B cell (primary cell): ENCODE measurements around the gene KCTD20. TPM values are rescaled to one million over a fixed set of nuclear protein-coding genes. Genes with fewer than 3 reads are reported as not detected.

Experiments used
- ATAC-seq: fragments of 200-7000 bp; cut with Tn5 transposase; one replicate; pipeline ENCODE4 v1.10.0; 2021; ENCODE audit warnings: low read depth, mild to moderate bottlenecking, moderate number of reproducible peaks, moderate library complexity
- CTCF ChIA-PET: fragments of 350-600 bp; sonication (Branson Sonifier 250); formaldehyde crosslinking; loops from one replicate; lab custom pipeline; 2021; ENCODE audit warnings: antibody characterized with exemption, inconsistent platforms; lab: Charles Lee
- POLR2A ChIA-PET: fragments of 350-600 bp; sonication (Branson Sonifier 250); formaldehyde crosslinking; loops from one replicate; lab custom pipeline; 2021; ENCODE audit warnings: antibody characterized with exemption; lab: Charles Lee
- DNase-seq: peaks from one replicate; pipeline ENCODE4 v3.0.0; 2013
- H2AFZ ChIP-seq: 2 replicates; pipeline ENCODE4 v1.6.1; 2012; ENCODE audit warnings: mild to moderate bottlenecking, low read depth, low read length; ENCODE audit not compliant: insufficient read depth, poor library complexity, severe bottlenecking
- H3K27ac ChIP-seq, 2 donors: 1 replicate in 1 of 2; 2 replicates in 1 of 2; pipeline ENCODE4 v1.5.1; 2012 to 2013; ENCODE audit warnings: low read length in 2 of 2, mild to moderate bottlenecking in 2 of 2, moderate library complexity in 1 of 2
- H3K27me3 ChIP-seq, 4 experiments: fragments of 200-600 bp in 1 of 4; sonication (generic) in 1 of 4; replicated peaks in 1 of 4; 1 replicate in 2 of 4; 2 replicates in 2 of 4; pipeline versions ENCODE4 v1.6.1 to v1.7.0; 2013 to 2016; ENCODE audit warnings: low read length in 3 of 4, mild to moderate bottlenecking in 2 of 4, mixed read lengths in 1 of 4, moderate library complexity in 1 of 4; ENCODE audit not compliant: insufficient read depth in 4 of 4, control insufficient read depth in 3 of 4; ENCODE audit errors: control extremely low read depth in 1 of 4
- H3K36me3 ChIP-seq, 2 experiments: replicated peaks in 1 of 2; 1 replicate in 1 of 2; 2 replicates in 1 of 2; pipeline versions ENCODE4 v1.6.1 to v1.7.1; 2013; ENCODE audit warnings: low read length in 1 of 2; ENCODE audit not compliant: insufficient read depth in 2 of 2, control insufficient read depth in 1 of 2; ENCODE audit errors: control extremely low read depth in 1 of 2, extremely low read depth in 1 of 2
- H3K4me1 ChIP-seq, 2 donors: fragments of 200-600 bp in 1 of 2; sonication (generic) in 1 of 2; 1 replicate in 1 of 2; 2 replicates in 1 of 2; pipeline versions ENCODE4 v1.5.1 to v1.6.1; 2013 to 2017; ENCODE audit warnings: low read length in 2 of 2; ENCODE audit not compliant: control insufficient read depth in 2 of 2, insufficient read depth in 2 of 2
- H3K4me2 ChIP-seq: replicated peaks from 2 replicates; pipeline ENCODE3; 2012; ENCODE audit warnings: mild to moderate bottlenecking, low read depth, low read length; ENCODE audit not compliant: poor library complexity, severe bottlenecking
- H3K4me3 ChIP-seq, 5 experiments: fragments of 200-600 bp in 1 of 5; sonication (generic) in 1 of 5; 1 replicate in 3 of 5; 2 replicates in 2 of 5; pipeline versions ENCODE4 v1.5.1 to v1.7.0; 2011 to 2016; ENCODE audit warnings: low read length in 4 of 5, mild to moderate bottlenecking in 4 of 5, low read depth in 2 of 5, control low read depth in 1 of 5, moderate library complexity in 1 of 5; ENCODE audit not compliant: insufficient read depth in 1 of 5; ENCODE audit errors: control extremely low read depth in 1 of 5, extremely low read depth in 1 of 5
- H3K79me2 ChIP-seq: fragments of 200-600 bp; sonication (generic); one replicate; pipeline ENCODE4 v1.6.0; 2016; ENCODE audit warnings: low read length; ENCODE audit not compliant: control insufficient read depth, insufficient read depth
- H3K9ac ChIP-seq: fragments of 200-600 bp; sonication (generic); 2 replicates; pipeline ENCODE4 v1.6.1; 2017; ENCODE audit warnings: mild to moderate bottlenecking, low read length, moderate library complexity
- H3K9me3 ChIP-seq, 3 donors: one replicate each; pipeline versions ENCODE4 v1.6.1 to v1.7.1; 2013; ENCODE audit warnings: low read length in 2 of 3; ENCODE audit not compliant: control insufficient read depth in 2 of 3, insufficient read depth in 1 of 3; ENCODE audit errors: control extremely low read depth in 1 of 3
- H4K20me1 ChIP-seq: 2 replicates; pipeline ENCODE4 v1.6.0; 2012; ENCODE audit warnings: mild to moderate bottlenecking, low read length; ENCODE audit not compliant: insufficient read depth, control insufficient read depth, poor library complexity, severe bottlenecking
- H3K27ac Mint-ChIP-seq: one replicate; pipeline ENCODE4 v1.8.0; 2021; ENCODE audit warnings: mixed read lengths
- H3K27me3 Mint-ChIP-seq: one replicate; pipeline ENCODE4 v1.8.0; 2021; ENCODE audit warnings: mixed read lengths
- H3K4me1 Mint-ChIP-seq: one replicate; pipeline ENCODE4 v1.8.0; 2021; ENCODE audit warnings: mixed read lengths
- H3K4me3 Mint-ChIP-seq: one replicate; pipeline ENCODE4 v1.8.0; 2021; ENCODE audit warnings: mixed read lengths
- H3K9me3 Mint-ChIP-seq: one replicate; pipeline ENCODE4 v1.8.0; 2022; ENCODE audit warnings: mixed read lengths; ENCODE audit not compliant: insufficient read depth
- CTCF ChIP-seq: fragments of 200-600 bp; IDR thresholded peaks from one replicate; pipeline ENCODE4 v1.8.0; 2022; ENCODE audit warnings: antibody characterized with exemption, mild to moderate bottlenecking
- EZH2 ChIP-seq: IDR thresholded peaks from 2 replicates; pipeline ENCODE4 v1.6.1; 2012; ENCODE audit warnings: borderline replicate concordance, low read depth, mild to moderate bottlenecking, moderate library complexity, low read length; ENCODE audit not compliant: insufficient read depth, poor library complexity, severe bottlenecking
- WGBS: methylation state at CpG from one replicate; pipeline ENCODE4 v1.1.5; 2013; ENCODE audit warnings: missing lambda C conversion rate; ENCODE audit not compliant: insufficient coverage; 5-methylcytosine and 5-hydroxymethylcytosine counted together
- intact Hi-C: fragments of 100-400 bp; cut with micrococcal nuclease; formaldehyde crosslinking; loops from one replicate; pipeline ENCODE4 v1.10.0; 2022
- polyA plus RNA-seq: library from polyadenylated mRNA; depleted of rRNA; stranded (reverse); fragments of >200 nt; gene quantifications from 2 replicates; pipeline ENCODE4 v1.2.3, GENCODE V29; 2012
- total RNA-seq, 2 donors: library from RNA; stranded (reverse); fragments of 120-200 nt in 1 of 2; gene quantifications; 1 replicate in 1 of 2; 2 replicates in 1 of 2; pipeline versions ENCODE4 v1.2.3 to v1.2.4, GENCODE V29; 2013 to 2022

The KCTD20 gene
- total and polyA plus RNA-seq, 2 donors (not counting 1 experiment from before 2014, with no cell fraction given), result 19.5 to 37.5 TPM

- no peaks in the 10 kb centered on the region for H4K20me1 ChIP-seq
- intact Hi-C loops, result no loop called here
- H2AFZ ChIP-seq, result no peak overlapping the region
- H3K9me3 ChIP-seq, result peaks cover 0 to 11% (median 0%) of the 10 kb centered on the region in 3 donors
- ATAC-seq, result no peak
- no peak for DNase-seq
- H3K27ac Mint-ChIP-seq, result no peak overlapping the region
- WGBS, result 94% methylated on average over 10 of the region's 10 CpGs
- H3K27me3 Mint-ChIP-seq, result no peaks in the 10 kb centered on the region
- POLR2A ChIA-PET, result no interaction called here
- H3K4me2 ChIP-seq, result no peak overlapping the region
- H3K9me3 Mint-ChIP-seq, result no peaks in the 10 kb centered on the region
- CTCF ChIA-PET, result interaction anchor here (1.3 kb wide), 1 partner anchor 85 kb away, joined by 3 read pairs; no protein-coding TSS in a partner anchor
- H3K4me3 Mint-ChIP-seq, result no peak overlapping the region
- no peaks in the 10 kb centered on the region for H3K4me1 ChIP-seq
- no peak overlapping the region for H3K27ac ChIP-seq
- TF ChIP-seq EZH2 (no peak), CTCF (no peak)
- H3K9ac ChIP-seq, result no peak overlapping the region
- H3K36me3 ChIP-seq, result peaks cover 6 to 60% of the 10 kb centered on the region in 2 experiments
- peaks cover 1% of the 10 kb centered on the region for H3K4me1 Mint-ChIP-seq
- H3K27me3 ChIP-seq, result no peaks in the 10 kb centered on the region
- H3K4me3 ChIP-seq, result no peak overlapping the region
- H3K79me2 ChIP-seq, result no peaks in the 10 kb centered on the region
These were observed 65.7 kb downstream of the KCTD20 start for GRCh38 chr6:36508532-36508931.

GRCh38 chr6:36510365-36510764, 67.6 kb downstream of the KCTD20 start:
- Histone ChIP-seq H3K79me2 (no peaks in the 10 kb centered on the region), H4K20me1 (no peaks in the 10 kb centered on the region), H3K36me3 (peaks cover 6 to 64% of the 10 kb centered on the region in 2 experiments), H2AFZ (no peak overlapping the region), H3K4me1 (no peaks in the 10 kb centered on the region), H3K9ac (no peak overlapping the region), H3K27me3 (no peaks in the 10 kb centered on the region), H3K4me2 (no peak overlapping the region), H3K27ac (no peak overlapping the region), H3K9me3 (peaks cover 0 to 11% (median 0%) of the 10 kb centered on the region in 3 donors), H3K4me3 (no peak overlapping the region)
- ChIA-PET POLR2A (no interaction called here), CTCF (interaction anchor here (1.3 kb wide), 1 partner anchor 104 kb away, joined by 3 read pairs; no protein-coding TSS in a partner anchor)
- 100% methylated on average over 3 of the region's 3 CpGs for WGBS
- DNase-seq, result no peak
- Mint-ChIP-seq H3K9me3 (no peaks in the 10 kb centered on the region), H3K4me3 (no peak overlapping the region), H3K27me3 (no peaks in the 10 kb centered on the region), H3K27ac (no peak overlapping the region), H3K4me1 (peaks cover 1% of the 10 kb centered on the region)
- intact Hi-C loops, result loop anchor here (10.0 kb wide), 1 partner anchor 86 kb away; no protein-coding TSS in a partner anchor
- no peak for TF ChIP-seq EZH2
- no peak for TF ChIP-seq CTCF
- ATAC-seq, result no peak
